Liver (tissue), 9 donors: ENCODE measurements around the gene SLC49A3. TPM values are rescaled to one million over a fixed set of nuclear protein-coding genes. Genes with fewer than 3 reads are reported as not detected.
"Not testable (repeated sequence)": the region's sequence is repeated elsewhere in the genome, so short reads cannot be mapped to it uniquely, and the experiment has no call there.

Experiments used
- DNase-seq: peaks from one replicate; pipeline ENCODE4 v3.0.0-alpha.2; 2017; ENCODE audit warnings: low spot score
- H3K27ac ChIP-seq, 2 donors: one replicate each; pipeline ENCODE4 v1.7.0; 2013; ENCODE audit warnings: inconsistent platforms in 2 of 2, low read length in 2 of 2, control low read depth in 1 of 2, low read depth in 1 of 2, mild to moderate bottlenecking in 1 of 2
- H3K27me3 ChIP-seq, 4 donors: one replicate each; pipeline versions ENCODE4 v1.6.1 to v1.7.0; 2013; ENCODE audit warnings: low read length in 3 of 4, inconsistent platforms in 1 of 4, mild to moderate bottlenecking in 1 of 4, moderate library complexity in 1 of 4; ENCODE audit not compliant: control insufficient read depth in 4 of 4, insufficient read depth in 4 of 4
- H3K36me3 ChIP-seq, 4 donors: one replicate each; pipeline versions ENCODE4 v1.6.1 to v1.7.0; 2013; ENCODE audit warnings: low read length in 3 of 4, mild to moderate bottlenecking in 3 of 4, low read depth in 1 of 4, moderate library complexity in 1 of 4; ENCODE audit not compliant: control insufficient read depth in 4 of 4, insufficient read depth in 3 of 4
- H3K4me1 ChIP-seq, 4 donors: one replicate each; pipeline versions ENCODE4 v1.6.1 to v1.7.0; 2013; ENCODE audit warnings: low read length in 3 of 4, mild to moderate bottlenecking in 3 of 4, moderate library complexity in 1 of 4; ENCODE audit not compliant: control insufficient read depth in 4 of 4, insufficient read depth in 4 of 4
- H3K4me3 ChIP-seq, 3 donors: one replicate each; pipeline versions ENCODE4 v1.6.1 to v1.7.0; 2013; ENCODE audit warnings: low read length in 3 of 3, control low read depth in 1 of 3, low read depth in 1 of 3, mild to moderate bottlenecking in 1 of 3
- H3K9ac ChIP-seq, 2 donors: one replicate each; pipeline ENCODE4 v1.7.0; 2013; ENCODE audit warnings: low read length in 2 of 2, mild to moderate bottlenecking in 2 of 2, moderate library complexity in 2 of 2, control low read depth in 1 of 2, low read depth in 1 of 2
- H3K9me3 ChIP-seq, 4 donors: one replicate each; pipeline versions ENCODE4 v1.6.1 to v1.7.0; 2013; ENCODE audit warnings: low read length in 3 of 4; ENCODE audit not compliant: control insufficient read depth in 4 of 4
- EGR1 ChIP-seq, 2 donors: IDR thresholded peaks; 2 replicates each; pipeline ENCODE4 v1.6.1; 2016 to 2018; ENCODE audit warnings: antibody characterized with exemption in 2 of 2, low read depth in 2 of 2
- FOXA2 ChIP-seq: IDR thresholded peaks from 2 replicates; pipeline ENCODE4 v1.6.1; 2016; ENCODE audit warnings: antibody characterized with exemption
- GABPA ChIP-seq, 2 donors: IDR thresholded peaks in 1 of 2; conservative IDR thresholded peaks in 1 of 2; 2 replicates each; pipeline ENCODE4 v1.6.1; 2016; ENCODE audit warnings: antibody characterized with exemption in 2 of 2, mild to moderate bottlenecking in 1 of 2, moderate library complexity in 1 of 2
- HNF4A ChIP-seq, 2 donors: conservative IDR thresholded peaks; 2 replicates each; pipeline ENCODE4 v1.6.1; 2016; ENCODE audit warnings: antibody characterized with exemption in 2 of 2, mild to moderate bottlenecking in 2 of 2
- JUND ChIP-seq, 2 donors: IDR thresholded peaks; 2 replicates each; pipeline ENCODE4 v1.6.1; 2016; ENCODE audit warnings: antibody characterized with exemption in 2 of 2
- NR2F2 ChIP-seq: IDR thresholded peaks from 2 replicates; pipeline ENCODE4 v1.6.1; 2016; ENCODE audit warnings: antibody characterized with exemption
- RAD21 ChIP-seq, 2 donors: IDR thresholded peaks; 2 replicates each; pipeline ENCODE4 v1.6.1; 2016; ENCODE audit warnings: antibody characterized with exemption in 2 of 2, mild to moderate bottlenecking in 2 of 2
- REST ChIP-seq: IDR thresholded peaks from 2 replicates; pipeline ENCODE4 v1.6.1; 2016; ENCODE audit warnings: antibody characterized with exemption, mild to moderate bottlenecking
- RXRA ChIP-seq, 2 donors: IDR thresholded peaks; 2 replicates each; pipeline ENCODE4 v1.6.1; 2017 to 2018; ENCODE audit warnings: antibody characterized with exemption in 2 of 2, mild to moderate bottlenecking in 1 of 2
- SP1 ChIP-seq: IDR thresholded peaks from 2 replicates; pipeline ENCODE4 v1.6.1; 2018; ENCODE audit warnings: antibody characterized with exemption, mild to moderate bottlenecking
- TAF1 ChIP-seq: conservative IDR thresholded peaks from 2 replicates; pipeline ENCODE4 v1.6.1; 2016; ENCODE audit warnings: antibody characterized with exemption, mild to moderate bottlenecking
- YY1 ChIP-seq: IDR thresholded peaks from 2 replicates; pipeline ENCODE4 v1.6.1; 2016; ENCODE audit warnings: antibody characterized with exemption, mild to moderate bottlenecking
- WGBS: extraction: QIAGEN DNeasy Blood & Tissue Kit; methylation state at CpG from one replicate; pipeline ENCODE4 v1.1.7; 2013; 5-methylcytosine and 5-hydroxymethylcytosine counted together
- polyA plus RNA-seq, 2 donors: library from polyadenylated mRNA; stranded (reverse) in 1 of 2; unstranded in 1 of 2; fragments of 200-250 nt in 1 of 2; fragments of >200 nt in 1 of 2; fragmentation: Nextera tagmentation in 1 of 2; extraction: Ambion mirVana in 1 of 2; gene quantifications; one replicate each; pipeline versions ENCODE4 v1.2.1 to v1.2.3, GENCODE V29; 2013 to 2015
- total RNA-seq, 2 donors: library from RNA; depleted of rRNA; stranded (reverse); fragments of >200 nt; gene quantifications; one replicate each; pipeline ENCODE4 v1.2.3, GENCODE V29; 2014
- TF ChIP-seq, protein P1 (sequence below): IDR thresholded peaks from 2 replicates; pipeline ENCODE4 v1.6.1; 2016; ENCODE audit warnings: antibody characterized with exemption
- TF ChIP-seq, protein P2 (sequence below): IDR thresholded peaks from 2 replicates; pipeline ENCODE4 v1.6.1; 2016; ENCODE audit warnings: antibody characterized with exemption
- TF ChIP-seq, protein P3 (sequence below): fragments of 150-350 bp; IDR thresholded peaks from 2 replicates; pipeline ENCODE4 v1.5.1; 2017; ENCODE audit warnings: improper control_type of control experiment, low read depth, low read length; ENCODE audit not compliant: missing input control
- TF ChIP-seq, protein P4 (sequence below): IDR thresholded peaks from 2 replicates; pipeline ENCODE4 v1.6.1; 2016; ENCODE audit warnings: antibody characterized with exemption
- donor health status: healthy.
- donor health status: healthy.
- donor health status: healthy.
- donor health status: healthy.
- donor health status: healthy.

Gene SLC49A3
- total and polyA plus RNA-seq, 4 donors = 0.40 to 3.6 (median 2.0) TPM

DNA sequence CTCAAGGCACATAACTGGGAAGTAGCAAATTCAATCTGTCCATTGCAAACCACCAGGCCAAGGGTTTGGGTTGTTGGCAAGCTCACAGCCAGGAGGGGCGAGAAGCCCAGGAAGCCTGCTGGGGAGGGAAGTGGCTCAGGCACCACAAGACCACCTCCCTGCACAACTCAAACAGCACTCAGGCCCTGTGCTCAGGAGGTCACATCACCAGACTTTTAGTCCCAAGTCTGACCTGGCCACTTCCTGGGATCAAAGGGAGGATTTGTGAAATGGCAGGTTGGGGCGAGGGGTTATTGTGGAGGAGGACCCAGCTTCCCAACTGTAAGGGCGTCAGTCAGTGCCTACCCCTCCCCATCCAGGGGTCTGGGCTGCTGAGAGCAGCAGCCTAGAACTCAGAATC lies 17.2 kb downstream of the SLC49A3 start:
- H3K9ac ChIP-seq = no peak overlapping the region
- peaks cover 5 to 18% (median 14%) of the 10 kb centered on the region in 4 donors for H3K36me3 ChIP-seq
- WGBS = 95% methylated on average over 3 of the region's 3 CpGs
- H3K4me3 ChIP-seq = no peak overlapping the region
- H3K27me3 ChIP-seq = no peaks in the 10 kb centered on the region
- peaks cover 8 to 19% (median 15%) of the 10 kb centered on the region in 4 donors for H3K4me1 ChIP-seq
- no peak overlapping the region for H3K27ac ChIP-seq
- DNase-seq = no peak
- no peaks in the 10 kb centered on the region for H3K9me3 ChIP-seq
- TF ChIP-seq REST = no peak
- no peak for TF ChIP-seq RXRA (IDR thresholded peaks at IDR 0.05)
- no peak for TF ChIP-seq YY1
- no peak for TF ChIP-seq GABPA (IDR thresholded peaks at IDR 0.05 in 1 of 2, conservative IDR thresholded peaks at IDR 0.05 in 1 of 2)
- TF ChIP-seq, protein P1, sequence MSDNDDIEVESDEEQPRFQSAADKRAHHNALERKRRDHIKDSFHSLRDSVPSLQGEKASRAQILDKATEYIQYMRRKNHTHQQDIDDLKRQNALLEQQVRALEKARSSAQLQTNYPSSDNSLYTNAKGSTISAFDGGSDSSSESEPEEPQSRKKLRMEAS = no peak
- TF ChIP-seq EGR1 (IDR thresholded peaks at IDR 0.05; ENCODE audit: low read depth in 2 of 2) = no peak
- no peak for TF ChIP-seq SP1
- no peak for TF ChIP-seq HNF4A (conservative IDR thresholded peaks at IDR 0.05)
- TF ChIP-seq JUND (IDR thresholded peaks at IDR 0.05) = no peak
- TF ChIP-seq, protein P2, sequence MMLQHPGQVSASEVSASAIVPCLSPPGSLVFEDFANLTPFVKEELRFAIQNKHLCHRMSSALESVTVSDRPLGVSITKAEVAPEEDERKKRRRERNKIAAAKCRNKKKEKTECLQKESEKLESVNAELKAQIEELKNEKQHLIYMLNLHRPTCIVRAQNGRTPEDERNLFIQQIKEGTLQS = no peak
- TF ChIP-seq FOXA2 = no peak
- no peak for TF ChIP-seq TAF1
- TF ChIP-seq RAD21 (IDR thresholded peaks at IDR 0.05) = no peak
- TF ChIP-seq, protein P3, sequence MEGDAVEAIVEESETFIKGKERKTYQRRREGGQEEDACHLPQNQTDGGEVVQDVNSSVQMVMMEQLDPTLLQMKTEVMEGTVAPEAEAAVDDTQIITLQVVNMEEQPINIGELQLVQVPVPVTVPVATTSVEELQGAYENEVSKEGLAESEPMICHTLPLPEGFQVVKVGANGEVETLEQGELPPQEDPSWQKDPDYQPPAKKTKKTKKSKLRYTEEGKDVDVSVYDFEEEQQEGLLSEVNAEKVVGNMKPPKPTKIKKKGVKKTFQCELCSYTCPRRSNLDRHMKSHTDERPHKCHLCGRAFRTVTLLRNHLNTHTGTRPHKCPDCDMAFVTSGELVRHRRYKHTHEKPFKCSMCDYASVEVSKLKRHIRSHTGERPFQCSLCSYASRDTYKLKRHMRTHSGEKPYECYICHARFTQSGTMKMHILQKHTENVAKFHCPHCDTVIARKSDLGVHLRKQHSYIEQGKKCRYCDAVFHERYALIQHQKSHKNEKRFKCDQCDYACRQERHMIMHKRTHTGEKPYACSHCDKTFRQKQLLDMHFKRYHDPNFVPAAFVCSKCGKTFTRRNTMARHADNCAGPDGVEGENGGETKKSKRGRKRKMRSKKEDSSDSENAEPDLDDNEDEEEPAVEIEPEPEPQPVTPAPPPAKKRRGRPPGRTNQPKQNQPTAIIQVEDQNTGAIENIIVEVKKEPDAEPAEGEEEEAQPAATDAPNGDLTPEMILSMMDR = no peak
- TF ChIP-seq NR2F2 = no peak
- TF ChIP-seq, protein P4, sequence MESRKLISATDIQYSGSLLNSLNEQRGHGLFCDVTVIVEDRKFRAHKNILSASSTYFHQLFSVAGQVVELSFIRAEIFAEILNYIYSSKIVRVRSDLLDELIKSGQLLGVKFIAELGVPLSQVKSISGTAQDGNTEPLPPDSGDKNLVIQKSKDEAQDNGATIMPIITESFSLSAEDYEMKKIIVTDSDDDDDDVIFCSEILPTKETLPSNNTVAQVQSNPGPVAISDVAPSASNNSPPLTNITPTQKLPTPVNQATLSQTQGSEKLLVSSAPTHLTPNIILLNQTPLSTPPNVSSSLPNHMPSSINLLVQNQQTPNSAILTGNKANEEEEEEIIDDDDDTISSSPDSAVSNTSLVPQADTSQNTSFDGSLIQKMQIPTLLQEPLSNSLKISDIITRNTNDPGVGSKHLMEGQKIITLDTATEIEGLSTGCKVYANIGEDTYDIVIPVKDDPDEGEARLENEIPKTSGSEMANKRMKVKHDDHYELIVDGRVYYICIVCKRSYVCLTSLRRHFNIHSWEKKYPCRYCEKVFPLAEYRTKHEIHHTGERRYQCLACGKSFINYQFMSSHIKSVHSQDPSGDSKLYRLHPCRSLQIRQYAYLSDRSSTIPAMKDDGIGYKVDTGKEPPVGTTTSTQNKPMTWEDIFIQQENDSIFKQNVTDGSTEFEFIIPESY = no peak

GRCh38 chr4:669806-670559 lies 19.0 kb downstream of the SLC49A3 start:
- not testable (repeated sequence) for H3K9me3 ChIP-seq, H3K27ac ChIP-seq, H3K9ac ChIP-seq, H3K4me3 ChIP-seq, DNase-seq, H3K27me3 ChIP-seq
- WGBS = 92% methylated on average over 11 of the region's 11 CpGs
- peaks cover 4 to 10% (median 8%) of the 10 kb centered on the region in 4 donors for H3K4me1 ChIP-seq
- peaks cover 5 to 18% (median 14%) of the 10 kb centered on the region in 4 donors for H3K36me3 ChIP-seq

- H3K4me1 ChIP-seq, DNase-seq, H3K9ac ChIP-seq, H3K27me3 ChIP-seq, H3K27ac ChIP-seq, H3K4me3 ChIP-seq, H3K9me3 ChIP-seq: not testable (repeated sequence)
- H3K36me3 ChIP-seq = peaks cover 5 to 18% (median 14%) of the 10 kb centered on the region in 4 donors
- WGBS = 93% methylated on average over 6 of the region's 6 CpGs
Observed at GRCh38 chr4:668219-668618, 20.7 kb downstream of the SLC49A3 start.
